Natural killer cell (primary cell): ENCODE data around the gene WFDC9. TPM values are rescaled to one million over a fixed set of nuclear protein-coding genes. Genes with fewer than 3 reads are reported as not detected.
"Not testable (repeated sequence)": the region's sequence is repeated elsewhere in the genome, so short reads cannot be mapped to it uniquely, and the experiment has no call there.

ENCODE experiments used
- ATAC-seq, 3 donors: fragments of 150-1000 bp in 2 of 3; fragments of 200-7000 bp in 1 of 3; cut with Tn5 transposase; 1 replicate in 1 of 3; 2 replicates in 2 of 3; pipeline ENCODE4 v1.10.0; 2021; ENCODE audit warnings: mild to moderate bottlenecking in 2 of 3, moderate library complexity in 2 of 3
- DNase-seq, 2 donors: peaks; one replicate each; pipeline versions ENCODE4 v3.0.0 to v3.0.0-alpha.2; 2013 to 2021; ENCODE audit warnings: mixed read lengths in 1 of 2
- H3K27ac ChIP-seq: one replicate; pipeline ENCODE4 v1.5.1; 2013; ENCODE audit warnings: mild to moderate bottlenecking, low read length
- H3K27me3 ChIP-seq: one replicate; pipeline ENCODE4 v1.6.1; 2013; ENCODE audit warnings: low read length; ENCODE audit not compliant: control insufficient read depth, insufficient read depth
- H3K36me3 ChIP-seq: one replicate; pipeline ENCODE4 v1.6.1; 2013; ENCODE audit warnings: low read length; ENCODE audit not compliant: control insufficient read depth, insufficient read depth
- H3K4me1 ChIP-seq: one replicate; pipeline ENCODE4 v1.6.1; 2013; ENCODE audit warnings: low read length; ENCODE audit not compliant: control insufficient read depth, insufficient read depth
- H3K4me3 ChIP-seq: one replicate; pipeline ENCODE4 v1.5.1; 2013; ENCODE audit warnings: low read length
- H3K9me3 ChIP-seq: one replicate; pipeline ENCODE4 v1.6.1; 2013; ENCODE audit warnings: low read length; ENCODE audit not compliant: control insufficient read depth, insufficient read depth
- H3K27ac Mint-ChIP-seq, 2 donors: one replicate each; pipeline ENCODE4 v1.8.0; 2022; ENCODE audit warnings: mild to moderate bottlenecking in 2 of 2, mixed read lengths in 2 of 2, moderate library complexity in 1 of 2
- H3K27me3 Mint-ChIP-seq, 2 donors: one replicate each; pipeline ENCODE4 v1.8.0; 2022; ENCODE audit warnings: low read depth in 2 of 2, mixed read lengths in 2 of 2
- H3K36me3 Mint-ChIP-seq: one replicate; pipeline ENCODE4 v1.8.0; 2022; ENCODE audit warnings: mixed read lengths
- H3K4me1 Mint-ChIP-seq, 2 donors: one replicate each; pipeline ENCODE4 v1.8.0; 2022; ENCODE audit warnings: mixed read lengths in 2 of 2
- H3K4me3 Mint-ChIP-seq: one replicate; pipeline ENCODE4 v1.8.0; 2022; ENCODE audit warnings: mild to moderate bottlenecking, moderate library complexity, mixed read lengths
- H3K9me3 Mint-ChIP-seq, 2 donors: one replicate each; pipeline ENCODE4 v1.8.0; 2022; ENCODE audit warnings: mixed read lengths in 2 of 2
- WGBS: methylation state at CpG from one replicate; pipeline ENCODE4 v1.1.7; 2013; ENCODE audit warnings: missing lambda C conversion rate; ENCODE audit not compliant: insufficient coverage; 5-methylcytosine and 5-hydroxymethylcytosine counted together
- intact Hi-C: fragments of 100-400 bp; cut with micrococcal nuclease; formaldehyde crosslinking; loops from one replicate; pipeline ENCODE4 v1.14.2; 2022
- total RNA-seq, 4 donors: library from RNA; stranded (reverse); fragments of 120-200 nt in 1 of 4; gene quantifications; one replicate each; pipeline versions ENCODE4 v1.2.3 to v1.2.4, GENCODE V29; 2013 to 2022
- TF ChIP-seq, protein P1 (sequence below): fragments of 200-600 bp; IDR thresholded peaks from one replicate; pipeline ENCODE4 v1.8.0; 2022; ENCODE audit warnings: antibody characterized with exemption

WFDC9 gene
- total RNA-seq, 3 donors from 2014 or later (not counting 1 experiment from before 2014, with no cell fraction given), result not detected

DNA sequence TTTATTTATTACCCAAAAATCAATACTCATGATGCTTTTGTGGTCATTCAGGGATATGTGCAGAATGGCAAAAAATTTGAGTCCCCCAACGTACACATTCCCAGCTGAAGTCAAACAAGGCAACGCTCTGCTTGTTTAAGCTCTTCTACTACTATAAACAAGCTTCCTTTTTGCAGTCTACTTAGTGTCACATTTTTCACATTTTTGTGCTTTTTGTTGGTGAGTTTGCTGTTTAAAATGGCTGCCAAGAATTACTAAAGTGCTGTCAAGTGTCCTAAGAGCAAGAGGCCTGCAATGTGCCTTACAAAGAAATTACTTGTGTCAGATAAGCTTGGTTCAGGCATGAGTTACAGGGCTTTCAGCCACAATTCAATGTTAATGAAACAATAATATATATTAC is 54.1 kb downstream of the WFDC9 start:
- DNase-seq (no peak), ATAC-seq (no peak)
- no CpG with 5 or more reads among the region's 2 CpGs for WGBS
- Histone ChIP-seq H3K27ac (no peak overlapping the region), H3K4me1 (no peaks in the 10 kb centered on the region), H3K27me3 (peaks cover 2% of the 10 kb centered on the region), H3K4me3 (no peak overlapping the region), H3K36me3 (no peaks in the 10 kb centered on the region), H3K9me3 (no peaks in the 10 kb centered on the region)
- intact Hi-C loops, result no loop called here
- TF ChIP-seq, protein P1, sequence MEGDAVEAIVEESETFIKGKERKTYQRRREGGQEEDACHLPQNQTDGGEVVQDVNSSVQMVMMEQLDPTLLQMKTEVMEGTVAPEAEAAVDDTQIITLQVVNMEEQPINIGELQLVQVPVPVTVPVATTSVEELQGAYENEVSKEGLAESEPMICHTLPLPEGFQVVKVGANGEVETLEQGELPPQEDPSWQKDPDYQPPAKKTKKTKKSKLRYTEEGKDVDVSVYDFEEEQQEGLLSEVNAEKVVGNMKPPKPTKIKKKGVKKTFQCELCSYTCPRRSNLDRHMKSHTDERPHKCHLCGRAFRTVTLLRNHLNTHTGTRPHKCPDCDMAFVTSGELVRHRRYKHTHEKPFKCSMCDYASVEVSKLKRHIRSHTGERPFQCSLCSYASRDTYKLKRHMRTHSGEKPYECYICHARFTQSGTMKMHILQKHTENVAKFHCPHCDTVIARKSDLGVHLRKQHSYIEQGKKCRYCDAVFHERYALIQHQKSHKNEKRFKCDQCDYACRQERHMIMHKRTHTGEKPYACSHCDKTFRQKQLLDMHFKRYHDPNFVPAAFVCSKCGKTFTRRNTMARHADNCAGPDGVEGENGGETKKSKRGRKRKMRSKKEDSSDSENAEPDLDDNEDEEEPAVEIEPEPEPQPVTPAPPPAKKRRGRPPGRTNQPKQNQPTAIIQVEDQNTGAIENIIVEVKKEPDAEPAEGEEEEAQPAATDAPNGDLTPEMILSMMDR, result no peak
- H3K4me3 Mint-ChIP-seq, result no peak overlapping the region
- no peaks in the 10 kb centered on the region for H3K9me3 Mint-ChIP-seq
- peaks cover 18 to 45% of the 10 kb centered on the region in 2 donors for H3K27me3 Mint-ChIP-seq
- no peak overlapping the region for H3K27ac Mint-ChIP-seq
- H3K36me3 Mint-ChIP-seq, result no peaks in the 10 kb centered on the region
- no peaks in the 10 kb centered on the region for H3K4me1 Mint-ChIP-seq

- Histone ChIP-seq H3K9me3 (no peaks in the 10 kb centered on the region), H3K4me3 (no peak overlapping the region), H3K36me3 (no peaks in the 10 kb centered on the region), H3K4me1 (no peaks in the 10 kb centered on the region), H3K27me3 (peaks cover 2% of the 10 kb centered on the region), H3K27ac (no peak overlapping the region)
- no peak for ATAC-seq
- intact Hi-C loops, result no loop called here
- Mint-ChIP-seq H3K9me3 (no peaks in the 10 kb centered on the region), H3K36me3 (no peaks in the 10 kb centered on the region), H3K4me3 (no peak overlapping the region), H3K4me1 (no peaks in the 10 kb centered on the region), H3K27ac (no peak overlapping the region), H3K27me3 (peaks cover 22 to 43% of the 10 kb centered on the region in 2 donors)
- TF ChIP-seq, protein P1, result no peak
- 80% methylated on average over 1 of the region's 3 CpGs for WGBS
- no peak for DNase-seq
Measured at GRCh38 chr20:45575931-45576330, 55.2 kb downstream of the WFDC9 start.

- H3K9me3 Mint-ChIP-seq, H3K36me3 Mint-ChIP-seq, H3K4me3 ChIP-seq, DNase-seq, H3K27me3 ChIP-seq, H3K9me3 ChIP-seq, H3K4me1 Mint-ChIP-seq, H3K27ac Mint-ChIP-seq, ATAC-seq, H3K36me3 ChIP-seq, H3K27ac ChIP-seq, intact Hi-C loops, H3K4me1 ChIP-seq, H3K4me3 Mint-ChIP-seq: not testable (repeated sequence)
- H3K27me3 Mint-ChIP-seq, result peaks cover 18 to 26% of the 10 kb centered on the region in 2 donors
- WGBS, result 100% methylated on average over 1 of the region's 1 CpG
Measured at GRCh38 chr20:45569650-45570049, 61.4 kb downstream of the WFDC9 start.

DNA sequence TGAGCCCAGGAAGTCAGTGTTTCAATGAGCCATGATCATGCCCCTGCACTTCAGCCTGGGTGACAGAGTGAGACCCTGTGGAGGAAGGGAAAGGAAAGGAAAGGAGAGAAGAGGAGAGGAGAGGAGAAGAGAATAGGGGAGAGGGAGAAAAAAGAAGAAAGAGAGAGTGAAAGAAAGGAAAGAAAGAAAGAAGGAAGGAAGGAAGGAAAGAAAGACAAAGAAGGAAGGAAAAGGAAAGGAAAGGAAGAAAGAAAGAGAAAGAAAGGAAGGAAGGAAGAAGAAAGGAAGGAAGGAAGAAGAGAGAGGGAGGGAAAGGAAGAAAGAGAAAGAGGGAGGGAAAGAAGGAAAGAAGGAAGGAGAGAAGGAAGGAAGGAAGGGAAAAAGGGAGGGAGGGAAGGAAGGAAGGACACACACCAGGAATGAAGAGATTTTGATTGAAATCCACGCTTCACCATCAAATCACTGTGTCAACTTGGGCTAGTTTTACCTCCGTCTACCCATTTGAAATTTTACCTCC is 66.3 kb downstream of the WFDC9 start:
- Histone ChIP-seq H3K27ac (no peak overlapping the region), H3K36me3 (no peaks in the 10 kb centered on the region), H3K9me3 (no peaks in the 10 kb centered on the region), H3K4me3 (no peak overlapping the region), H3K4me1 (no peaks in the 10 kb centered on the region), H3K27me3 (peaks cover 5% of the 10 kb centered on the region)
- ATAC-seq (no peak), DNase-seq (no peak)
- TF ChIP-seq, protein P1, result no peak
- no peak overlapping the region for H3K4me3 Mint-ChIP-seq
- intact Hi-C loops, result no loop called here
- H3K9me3 Mint-ChIP-seq, result peaks cover 0 to 3% of the 10 kb centered on the region in 2 donors
- H3K27me3 Mint-ChIP-seq, result peaks cover 20 to 26% of the 10 kb centered on the region in 2 donors
- no peak overlapping the region for H3K27ac Mint-ChIP-seq
- no peaks in the 10 kb centered on the region for H3K4me1 Mint-ChIP-seq
- 86% methylated on average over 1 of the region's 2 CpGs for WGBS
- H3K36me3 Mint-ChIP-seq, result no peaks in the 10 kb centered on the region

Other genes starting within 250 kb of the WFDC9 start
- gene DBNDD2, start 223.0 kb downstream of the WFDC9 start, total RNA-seq, result 10 to 100 TPM; 13.0 to 14.7 (median 13.3) TPM
- gene PIGT, start 215.1 kb downstream of the WFDC9 start, total RNA-seq, result 100 to 1,000 TPM; 173 to 190 (median 187) TPM
- gene WFDC2, start 161.5 kb downstream of the WFDC9 start, total RNA-seq, result not detected
- not detected for gene SPINT3, start 115.7 kb downstream of the WFDC9 start, total RNA-seq
- not detected for gene WFDC6, start 91.8 kb downstream of the WFDC9 start, total RNA-seq
- gene EPPIN, start 83.9 kb downstream of the WFDC9 start, total RNA-seq, result not detected
- gene WFDC8, start 52.0 kb downstream of the WFDC9 start, total RNA-seq, result not detected
- not detected for gene WFDC10A, start 1.5 kb downstream of the WFDC9 start, total RNA-seq
- not detected for gene WFDC11, start 39.0 kb upstream of the WFDC9 start, total RNA-seq
- not detected for gene WFDC13, start 70.8 kb upstream of the WFDC9 start, total RNA-seq
- gene WFDC10B, start 73.7 kb upstream of the WFDC9 start, total RNA-seq, result not detected
- gene SPINT4, start 91.1 kb upstream of the WFDC9 start, total RNA-seq, result not detected
- not detected for gene WFDC3, start 160.6 kb upstream of the WFDC9 start, total RNA-seq
- 10 to 100 TPM; 11.3 to 15.5 (median 13.9) TPM for gene DNTTIP1, start 160.7 kb upstream of the WFDC9 start, total RNA-seq
- 1 to 10 TPM in 1 of 3 donors, under 1 TPM in 1, not detected in 1; 0.54 to 3.2 TPM for gene UBE2C, start 181.4 kb upstream of the WFDC9 start, total RNA-seq
- gene TNNC2, start 196.0 kb upstream of the WFDC9 start, total RNA-seq, result 1 to 10 TPM in 1 of 3 donors, under 1 TPM in 1, not detected in 1; 0.93 to 1.5 TPM
- 1 to 10 TPM in 2 of 3 donors, under 1 TPM in 1; 0.99 to 1.7 (median 1.2) TPM for gene SNX21, start 202.5 kb upstream of the WFDC9 start, total RNA-seq
- 10 to 100 TPM; 30.5 to 35.4 (median 31.7) TPM for gene ACOT8, start 226.1 kb upstream of the WFDC9 start, total RNA-seq
- 1 to 10 TPM; 1.4 to 2.3 (median 1.5) TPM for gene ZSWIM3, start 226.3 kb upstream of the WFDC9 start, total RNA-seq
- 1 to 10 TPM in 1 of 3 donors, under 1 TPM in 2; 0.59 to 2.4 (median 0.89) TPM for gene ZSWIM1, start 249.9 kb upstream of the WFDC9 start, total RNA-seq